HEK293 (cell line): ENCODE data around the gene B4GALNT3.

ENCODE experiments used
- CTCF ChIA-PET: fragments of 350-600 bp; formaldehyde crosslinking; extraction: SDS; loops from one replicate; lab custom pipeline; 2021; ENCODE audit warnings: antibody characterized with exemption; lab: Yijun Ruan, JAX
- POLR2A ChIA-PET: fragments of 300-600 bp; formaldehyde crosslinking; extraction: SDS; loops from one replicate; lab custom pipeline; 2020; ENCODE audit warnings: antibody characterized with exemption, inconsistent platforms; lab: Yijun Ruan, JAX
- H3K27ac ChIP-seq: fragments of 200-500 bp; sonication (Bioruptor generic); 2 replicates; pipeline ENCODE4 v1.5.1; 2014; ENCODE audit warnings: low read depth, low read length, control low read depth, inconsistent platforms; ENCODE audit errors: extremely low read depth
- H3K36me3 ChIP-seq, 2 experiments: fragments of 200-500 bp in 1 of 2; sonication (Bioruptor generic) in 1 of 2; 1 replicate in 1 of 2; 2 replicates in 1 of 2; pipeline ENCODE4 v1.5.1; 2014 to 2017; ENCODE audit warnings: inconsistent platforms in 2 of 2, low read length in 2 of 2; ENCODE audit not compliant: control insufficient read depth in 2 of 2, insufficient read depth in 1 of 2
- H3K4me1 ChIP-seq: fragments of 200-500 bp; sonication (Bioruptor generic); 2 replicates; pipeline ENCODE4 v1.5.1; 2014; ENCODE audit warnings: mild to moderate bottlenecking, low read length, inconsistent platforms; ENCODE audit not compliant: control insufficient read depth, insufficient read depth
- H3K4me3 ChIP-seq: 2 replicates; pipeline ENCODE4 v1.5.1; 2011; ENCODE audit warnings: low read depth, mild to moderate bottlenecking, control low read depth, low read length, moderate library complexity
- H3K9me3 ChIP-seq: fragments of 200-500 bp; sonication (Bioruptor generic); 2 replicates; pipeline ENCODE4 v1.5.1; 2014; ENCODE audit warnings: low read depth, low read length, inconsistent platforms; ENCODE audit not compliant: control insufficient read depth, insufficient read depth
- FEZF1 ChIP-seq: fragments of 450-650 bp; formaldehyde crosslinking; IDR thresholded peaks from 2 replicates; pipeline ENCODE4 v1.5.1; 2016; ENCODE audit warnings: missing biosample characterization, missing genetic modification characterization
- KLF10 ChIP-seq: fragments of 450-650 bp; IDR thresholded peaks from 2 replicates; pipeline ENCODE4 v1.5.1; 2018; ENCODE audit warnings: missing biosample characterization, mild to moderate bottlenecking, missing genetic modification characterization
- KLF8 ChIP-seq: fragments of 450-650 bp; formaldehyde crosslinking; IDR thresholded peaks from 2 replicates; pipeline ENCODE4 v1.5.1; 2016; ENCODE audit warnings: missing biosample characterization, missing genetic modification characterization
- PRDM6 ChIP-seq: fragments of 450-650 bp; formaldehyde crosslinking; IDR thresholded peaks from 2 replicates; pipeline ENCODE4 v1.5.1; 2017; ENCODE audit warnings: missing biosample characterization, missing genetic modification characterization
- SCRT2 ChIP-seq: fragments of 450-650 bp; formaldehyde crosslinking; IDR thresholded peaks from 2 replicates; pipeline ENCODE4 v1.5.1; 2016; ENCODE audit warnings: missing biosample characterization, missing genetic modification characterization
- SETDB1 ChIP-seq: IDR thresholded peaks from one replicate; pipeline ENCODE4 v1.6.1; 2017; ENCODE audit warnings: mild to moderate bottlenecking, low read length, moderate library complexity, mixed read lengths; ENCODE audit not compliant: insufficient read length
- SP7 ChIP-seq: fragments of 450-650 bp; formaldehyde crosslinking; IDR thresholded peaks from 2 replicates; pipeline ENCODE4 v1.5.1; 2016; ENCODE audit warnings: missing biosample characterization, missing genetic modification characterization
- ZBTB48 ChIP-seq: fragments of 450-650 bp; formaldehyde crosslinking; IDR thresholded peaks from 2 replicates; pipeline ENCODE4 v1.5.1; 2016; ENCODE audit warnings: missing biosample characterization, missing genetic modification characterization
- ZIC2 ChIP-seq: fragments of 450-650 bp; formaldehyde crosslinking; IDR thresholded peaks from 2 replicates; pipeline ENCODE4 v1.5.1; 2016; ENCODE audit warnings: missing biosample characterization, missing genetic modification characterization
- ZNF157 ChIP-seq: fragments of 450-650 bp; formaldehyde crosslinking; IDR thresholded peaks from 2 replicates; pipeline ENCODE4 v1.5.1; 2016; ENCODE audit warnings: missing biosample characterization, missing genetic modification characterization
- ZNF350 ChIP-seq: fragments of 450-650 bp; formaldehyde crosslinking; IDR thresholded peaks from 2 replicates; pipeline ENCODE4 v1.5.0; 2017; ENCODE audit warnings: missing biosample characterization, mild to moderate bottlenecking, missing genetic modification characterization
- ZNF404 ChIP-seq: fragments of 450-650 bp; formaldehyde crosslinking; IDR thresholded peaks from 2 replicates; pipeline ENCODE4 v1.5.1; 2017; ENCODE audit warnings: missing biosample characterization, missing genetic modification characterization
- ZNF449 ChIP-seq: fragments of 450-650 bp; formaldehyde crosslinking; IDR thresholded peaks from 2 replicates; pipeline ENCODE4 v1.5.1; 2017; ENCODE audit warnings: missing biosample characterization, mild to moderate bottlenecking, missing genetic modification characterization, moderate library complexity
- ZNF521 ChIP-seq: fragments of 450-650 bp; formaldehyde crosslinking; IDR thresholded peaks from 2 replicates; pipeline ENCODE4 v1.5.1; 2017; ENCODE audit warnings: missing biosample characterization, mild to moderate bottlenecking, missing genetic modification characterization
- ZNF624 ChIP-seq: fragments of 450-650 bp; formaldehyde crosslinking; IDR thresholded peaks from 2 replicates; pipeline ENCODE4 v1.5.1; 2017; ENCODE audit warnings: missing biosample characterization, missing genetic modification characterization
- ZNF639 ChIP-seq: fragments of 450-650 bp; formaldehyde crosslinking; IDR thresholded peaks from 2 replicates; pipeline ENCODE4 v1.5.1; 2016; ENCODE audit warnings: missing biosample characterization, missing genetic modification characterization
- ZNF664 ChIP-seq: fragments of 450-650 bp; formaldehyde crosslinking; IDR thresholded peaks from 2 replicates; pipeline ENCODE4 v1.5.1; 2016; ENCODE audit warnings: missing biosample characterization, missing genetic modification characterization
- ZNF677 ChIP-seq: fragments of 450-650 bp; IDR thresholded peaks from 2 replicates; pipeline ENCODE4 v1.5.0; 2018; ENCODE audit warnings: missing biosample characterization, mild to moderate bottlenecking, missing genetic modification characterization, moderate library complexity
- ZNF837 ChIP-seq: fragments of 450-650 bp; formaldehyde crosslinking; IDR thresholded peaks from 2 replicates; pipeline ENCODE4 v1.5.1; 2016; ENCODE audit warnings: missing biosample characterization, missing genetic modification characterization
- TF ChIP-seq, protein P1 (sequence below): fragments of 450-650 bp; formaldehyde crosslinking; IDR thresholded peaks from 2 replicates; pipeline ENCODE4 v1.5.1; 2016; ENCODE audit warnings: missing biosample characterization, missing genetic modification characterization
- TF ChIP-seq, protein P2 (sequence below): fragments of 450-650 bp; formaldehyde crosslinking; IDR thresholded peaks from 2 replicates; pipeline ENCODE4 v1.5.1; 2016; ENCODE audit warnings: missing biosample characterization, missing genetic modification characterization

The B4GALNT3 gene

DNA sequence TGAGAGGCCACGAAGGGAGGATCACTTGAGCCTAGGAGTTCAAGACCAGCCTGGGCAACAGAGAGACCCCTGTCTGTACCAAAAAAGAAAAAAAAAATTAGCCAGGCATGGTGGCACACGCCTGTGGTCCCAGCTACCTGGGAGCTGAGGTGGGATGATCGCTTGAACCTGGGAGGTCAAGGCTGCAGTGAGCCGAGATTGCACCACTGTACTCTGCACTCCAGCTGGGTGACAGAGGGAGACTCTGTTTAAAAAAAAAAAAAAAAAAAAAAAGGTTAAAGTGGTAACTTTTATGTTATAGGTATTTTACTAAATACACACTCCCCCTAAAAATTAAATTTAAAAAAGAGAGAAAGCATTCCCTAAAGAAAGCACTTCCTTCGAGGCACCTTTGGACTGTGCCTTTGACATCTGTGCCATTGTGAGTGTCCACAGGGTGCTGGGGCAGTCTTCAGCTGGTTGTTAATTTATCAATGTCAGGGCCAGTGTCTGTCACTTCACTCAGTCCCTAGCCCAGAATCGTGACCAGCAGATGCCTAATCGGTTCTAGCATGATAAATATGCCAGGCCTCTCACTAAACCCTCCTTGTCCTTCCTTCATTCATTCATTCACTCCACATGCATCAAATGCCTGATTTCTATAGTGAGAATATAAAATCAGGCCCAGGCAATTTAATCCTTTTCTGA, 63.1 kb downstream of the B4GALNT3 start (continued):
- TF ChIP-seq, protein P1, sequence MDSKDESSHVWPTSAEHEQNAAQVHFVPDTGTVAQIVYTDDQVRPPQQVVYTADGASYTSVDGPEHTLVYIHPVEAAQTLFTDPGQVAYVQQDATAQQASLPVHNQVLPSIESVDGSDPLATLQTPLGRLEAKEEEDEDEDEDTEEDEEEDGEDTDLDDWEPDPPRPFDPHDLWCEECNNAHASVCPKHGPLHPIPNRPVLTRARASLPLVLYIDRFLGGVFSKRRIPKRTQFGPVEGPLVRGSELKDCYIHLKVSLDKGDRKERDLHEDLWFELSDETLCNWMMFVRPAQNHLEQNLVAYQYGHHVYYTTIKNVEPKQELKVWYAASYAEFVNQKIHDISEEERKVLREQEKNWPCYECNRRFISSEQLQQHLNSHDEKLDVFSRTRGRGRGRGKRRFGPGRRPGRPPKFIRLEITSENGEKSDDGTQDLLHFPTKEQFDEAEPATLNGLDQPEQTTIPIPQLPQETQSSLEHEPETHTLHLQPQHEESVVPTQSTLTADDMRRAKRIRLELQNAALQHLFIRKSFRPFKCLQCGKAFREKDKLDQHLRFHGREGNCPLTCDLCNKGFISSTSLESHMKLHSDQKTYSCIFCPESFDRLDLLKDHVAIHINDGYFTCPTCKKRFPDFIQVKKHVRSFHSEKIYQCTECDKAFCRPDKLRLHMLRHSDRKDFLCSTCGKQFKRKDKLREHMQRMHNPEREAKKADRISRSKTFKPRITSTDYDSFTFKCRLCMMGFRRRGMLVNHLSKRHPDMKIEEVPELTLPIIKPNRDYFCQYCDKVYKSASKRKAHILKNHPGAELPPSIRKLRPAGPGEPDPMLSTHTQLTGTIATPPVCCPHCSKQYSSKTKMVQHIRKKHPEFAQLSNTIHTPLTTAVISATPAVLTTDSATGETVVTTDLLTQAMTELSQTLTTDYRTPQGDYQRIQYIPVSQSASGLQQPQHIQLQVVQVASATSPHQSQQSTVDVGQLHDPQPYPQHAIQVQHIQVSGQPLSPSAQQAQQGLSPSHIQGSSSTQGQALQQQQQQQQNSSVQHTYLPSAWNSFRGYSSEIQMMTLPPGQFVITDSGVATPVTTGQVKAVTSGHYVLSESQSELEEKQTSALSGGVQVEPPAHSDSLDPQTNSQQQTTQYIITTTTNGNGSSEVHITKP (tag by site-specific recombination): no peak
- no peak for TF ChIP-seq FEZF1 (tag by site-specific recombination)
- no peak for TF ChIP-seq ZNF639 (tag by site-specific recombination)
- TF ChIP-seq, protein P2, sequence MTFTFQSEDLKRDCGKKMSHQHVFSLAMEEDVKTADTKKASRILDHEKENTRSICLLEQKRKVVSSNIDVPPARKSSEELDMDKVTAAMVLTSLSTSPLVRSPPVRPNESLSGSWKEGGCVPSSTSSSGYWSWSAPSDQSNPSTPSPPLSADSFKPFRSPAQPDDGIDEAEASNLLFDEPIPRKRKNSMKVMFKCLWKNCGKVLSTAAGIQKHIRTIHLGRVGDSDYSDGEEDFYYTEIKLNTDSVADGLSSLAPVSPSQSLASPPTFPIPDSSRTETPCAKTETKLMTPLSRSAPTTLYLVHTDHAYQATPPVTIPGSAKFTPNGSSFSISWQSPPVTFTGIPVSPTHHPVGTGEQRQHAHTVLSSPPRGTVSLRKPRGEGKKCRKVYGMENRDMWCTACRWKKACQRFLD (tag by site-specific recombination): no peak

DNA sequence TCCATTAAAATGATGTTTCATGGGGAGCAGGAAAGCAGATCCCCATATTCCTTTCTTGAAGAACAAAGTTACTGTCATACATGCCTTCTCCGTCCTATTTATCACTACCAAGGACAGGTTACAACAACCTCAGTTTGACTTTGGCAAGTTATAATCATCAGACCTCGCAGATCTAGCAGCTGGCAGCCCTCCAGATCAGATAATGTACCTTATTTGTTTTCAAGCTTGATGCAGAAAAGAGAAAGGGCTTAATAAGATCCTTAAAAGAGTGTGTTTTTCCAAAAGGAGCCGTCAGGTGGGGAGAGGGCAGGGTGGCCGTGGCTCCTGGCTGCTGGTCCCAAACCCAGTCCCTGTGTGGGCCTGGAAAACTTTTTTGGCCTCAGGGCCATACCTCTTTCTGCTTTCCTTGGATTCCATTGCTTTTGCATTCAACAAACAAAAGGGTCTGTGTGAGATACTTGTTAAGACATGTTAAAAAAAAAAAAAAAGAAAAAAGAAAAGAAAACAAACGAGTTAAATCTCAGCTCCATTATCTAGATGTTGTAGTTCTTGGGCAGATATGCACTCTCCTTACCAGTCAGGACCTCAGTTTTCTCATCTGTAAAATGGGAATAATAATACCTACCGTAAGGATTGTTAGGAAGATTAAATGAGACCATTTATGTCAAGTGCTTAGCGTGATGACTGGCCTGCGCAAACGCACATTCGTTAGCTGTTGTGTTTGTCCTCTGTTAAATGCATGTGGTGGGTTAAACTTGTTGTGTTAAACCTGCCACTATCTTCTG, 64.6 kb downstream of the B4GALNT3 start:
- CTCF ChIA-PET: interaction anchor here (0.9 to 1.1 kb wide), 2 partner anchors 23 to 82 kb away, joined by 3 to 4 read pairs; no protein-coding TSS in a partner anchor

DNA sequence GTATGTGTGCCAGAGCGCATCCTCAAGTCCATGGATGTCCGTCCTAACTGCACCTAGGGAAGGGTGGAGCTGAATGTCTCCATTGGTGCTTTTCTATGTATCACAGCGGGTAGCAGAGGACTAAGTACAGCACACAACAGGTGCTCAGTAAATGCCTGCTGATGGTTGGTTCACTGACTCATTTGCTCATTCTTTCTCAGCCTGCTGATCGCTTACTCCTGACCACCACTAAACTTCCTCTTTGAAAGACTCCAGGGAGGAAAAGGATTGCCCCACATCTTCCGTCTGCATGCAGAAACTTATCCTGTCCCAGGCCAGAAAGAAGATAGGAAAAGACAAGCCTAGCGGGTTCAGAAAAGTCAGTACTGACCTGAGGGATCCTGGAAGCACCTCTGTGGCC, 66.3 kb downstream of the B4GALNT3 start:
- CTCF ChIA-PET: interaction anchor here (0.6 to 0.7 kb wide), 3 partner anchors 21 to 73 kb away, joined by 3 to 5 read pairs (median 3); no protein-coding TSS in a partner anchor
- TF ChIP-seq ZNF350 (no peak), ZIC2 (tag by site-specific recombination) (peak; percentile 35; the same call in 1 of the 2 replicates), SETDB1 (no peak), ZBTB48 (tag by site-specific recombination) (no peak), ZNF449 (no peak), SCRT2 (peak; percentile 68), ZNF521 (tag by site-specific recombination) (no peak), ZNF404 (tag by site-specific recombination) (no peak), ZNF677 (tag by site-specific recombination) (no peak)

More for the DNA sequence above, 64.6 kb downstream of the B4GALNT3 start:
- Histone ChIP-seq H3K36me3 (no peaks in the 10 kb centered on the region), H3K4me1 (no peaks in the 10 kb centered on the region), H3K27ac (no peak overlapping the region), H3K4me3 (no peak overlapping the region), H3K9me3 (no peaks in the 10 kb centered on the region)
- POLR2A ChIA-PET: interaction anchor here (0.6 kb wide), 1 partner anchor 14 kb away, joined by 7 read pairs; no protein-coding TSS in a partner anchor
- no peak for TF ChIP-seq ZNF624
- TF ChIP-seq KLF10 (tag by site-specific recombination): no peak
- peak; percentile 11; the same call in 1 of the 2 replicates for TF ChIP-seq KLF8
- TF ChIP-seq ZNF157 (tag by site-specific recombination): no peak
- no peak for TF ChIP-seq ZNF837
- TF ChIP-seq ZNF664 (tag by site-specific recombination): 0 out of 2 replicates have a peak, but pooled peaks have one; percentile 18
- TF ChIP-seq PRDM6 (tag by site-specific recombination): peak; percentile 38; the same call in 1 of the 2 replicates
- 0 out of 2 replicates have a peak, but pooled peaks have one; percentile 41 for TF ChIP-seq SP7 (tag by site-specific recombination)

More for the DNA sequence above, 66.3 kb downstream of the B4GALNT3 start:
- H3K27ac ChIP-seq: no peak overlapping the region
- H3K9me3 ChIP-seq: no peaks in the 10 kb centered on the region
- H3K4me1 ChIP-seq: no peaks in the 10 kb centered on the region
- POLR2A ChIA-PET: no interaction called here
- H3K36me3 ChIP-seq: no peaks in the 10 kb centered on the region
- H3K4me3 ChIP-seq: no peak overlapping the region
